Middle frontal gyrus (tissue), 1 donor: ENCODE results near the gene PLPP1.
"Not testable (repeated sequence)": the region's sequence is repeated elsewhere in the genome, so short reads cannot be mapped to it uniquely, and the experiment has no call there.

ENCODE experiments used
- DNase-seq: peaks from one replicate; pipeline ENCODE4 v3.0.0-alpha.2; 2015; ENCODE audit warnings: low spot score; ENCODE audit errors: extremely low spot score

Gene PLPP1

DNA sequence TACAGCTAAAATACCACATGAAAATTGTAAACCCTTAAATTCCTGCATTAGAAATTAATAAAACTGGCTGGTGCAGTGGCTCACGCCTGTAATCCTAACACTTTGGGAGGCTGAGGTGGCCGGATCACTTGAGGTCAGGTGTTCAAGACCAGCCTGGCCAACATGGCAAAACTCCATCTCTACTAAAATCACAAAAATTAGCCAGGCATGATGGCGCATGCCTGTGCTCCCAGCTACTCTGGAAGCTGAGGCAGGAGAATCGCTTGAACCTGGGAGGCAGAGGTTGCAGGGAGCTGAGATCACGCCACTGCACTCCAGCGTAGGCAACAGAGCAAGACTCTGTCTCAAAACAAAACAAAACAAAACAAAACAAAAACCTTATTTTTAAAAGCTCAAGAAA, 29.1 kb downstream of the PLPP1 start:
- not testable (repeated sequence) for DNase-seq

GRCh38 chr5:55503917-55504316, 30.8 kb downstream of the PLPP1 start:
- DNase-seq, result not testable (repeated sequence)

DNA sequence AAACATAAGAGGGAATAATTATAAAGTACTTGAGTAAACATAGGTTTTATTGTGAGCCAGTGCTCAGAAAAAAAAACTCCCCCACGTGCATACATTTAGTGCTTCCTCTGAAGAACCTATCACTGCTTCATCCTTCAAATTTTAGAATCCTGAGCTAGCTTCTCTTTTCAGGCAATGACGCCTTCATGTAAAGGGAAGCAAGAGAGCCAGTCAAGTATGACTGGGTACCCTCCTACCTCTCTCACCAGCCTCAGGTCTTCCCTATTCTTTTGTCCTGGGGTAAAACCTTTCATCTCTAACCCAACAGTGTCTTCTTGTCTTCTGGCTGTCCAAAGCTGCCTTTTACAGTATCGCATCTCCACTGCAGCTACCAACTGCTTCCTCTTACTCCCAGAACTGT, 32.0 kb downstream of the PLPP1 start:
- DNase-seq, result no peak

DNA sequence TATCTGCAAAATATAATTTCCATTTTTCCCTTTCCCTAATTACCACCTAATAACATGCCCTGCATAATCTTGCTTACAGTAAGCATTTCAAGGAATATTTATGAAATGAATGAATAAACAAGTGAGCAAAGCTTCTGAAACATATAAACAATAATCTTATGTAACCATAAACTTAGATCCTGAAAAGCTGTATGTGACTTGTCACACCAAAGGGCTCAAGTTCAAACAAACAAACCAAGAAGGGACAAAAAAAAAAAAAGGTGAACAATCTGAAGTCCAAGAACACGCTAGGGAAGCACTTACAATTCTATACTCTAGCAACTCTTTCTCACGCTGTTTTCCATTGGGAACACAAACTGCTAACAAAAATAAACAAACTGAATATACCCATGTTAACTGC, 36.3 kb downstream of the PLPP1 start:
- no peak for DNase-seq

DNA sequence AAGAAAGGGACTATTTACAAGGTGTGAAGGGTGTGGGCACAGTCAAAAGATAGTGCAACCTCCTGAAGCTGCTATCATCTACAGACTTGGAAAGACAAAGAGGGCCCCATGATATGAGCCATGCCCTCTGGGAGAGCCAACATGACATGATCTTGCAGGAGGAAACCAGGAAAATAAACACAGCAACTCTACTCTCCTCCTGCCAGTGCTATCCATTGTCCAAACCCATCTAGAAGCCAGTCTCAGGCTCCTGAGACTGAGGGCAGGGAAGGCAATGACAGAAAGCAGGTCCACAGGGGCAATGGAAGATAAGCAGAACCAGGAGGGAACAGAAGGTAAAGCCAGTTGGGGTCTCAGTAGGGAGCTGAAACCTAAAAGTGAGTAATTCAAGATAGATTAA, 37.1 kb downstream of the PLPP1 start:
- no peak for DNase-seq

GRCh38 chr5:55495216-55495615, 39.5 kb downstream of the PLPP1 start:
- DNase-seq, result peak; percentile 29

- no peak for DNase-seq
Observed at GRCh38 chr5:55492449-55492848, 42.3 kb downstream of the PLPP1 start.

DNA sequence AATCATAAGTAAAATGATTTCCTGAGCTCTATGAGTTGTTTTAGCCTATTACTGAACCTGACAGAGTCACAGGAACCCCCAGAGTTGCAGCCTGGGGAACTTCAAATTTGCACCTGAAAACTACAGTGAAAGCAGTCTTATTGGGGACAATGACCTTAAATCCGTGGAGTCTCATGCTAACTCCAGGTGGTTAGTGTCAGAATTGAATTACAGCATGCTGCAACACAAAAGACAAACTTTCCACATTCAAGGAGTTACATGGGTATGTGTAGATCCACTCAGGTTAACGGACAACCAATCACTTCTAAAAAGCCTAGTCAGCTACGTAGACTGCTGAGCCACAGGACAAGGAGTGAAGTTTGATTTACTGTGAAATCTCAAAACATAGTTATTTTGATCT, 49.7 kb downstream of the PLPP1 start:
- no peak for DNase-seq

GRCh38 chr5:55484531-55484930, 50.2 kb downstream of the PLPP1 start:
- DNase-seq, result no peak

GRCh38 chr5:55483885-55484284, 50.9 kb downstream of the PLPP1 start:
- no peak for DNase-seq

DNA sequence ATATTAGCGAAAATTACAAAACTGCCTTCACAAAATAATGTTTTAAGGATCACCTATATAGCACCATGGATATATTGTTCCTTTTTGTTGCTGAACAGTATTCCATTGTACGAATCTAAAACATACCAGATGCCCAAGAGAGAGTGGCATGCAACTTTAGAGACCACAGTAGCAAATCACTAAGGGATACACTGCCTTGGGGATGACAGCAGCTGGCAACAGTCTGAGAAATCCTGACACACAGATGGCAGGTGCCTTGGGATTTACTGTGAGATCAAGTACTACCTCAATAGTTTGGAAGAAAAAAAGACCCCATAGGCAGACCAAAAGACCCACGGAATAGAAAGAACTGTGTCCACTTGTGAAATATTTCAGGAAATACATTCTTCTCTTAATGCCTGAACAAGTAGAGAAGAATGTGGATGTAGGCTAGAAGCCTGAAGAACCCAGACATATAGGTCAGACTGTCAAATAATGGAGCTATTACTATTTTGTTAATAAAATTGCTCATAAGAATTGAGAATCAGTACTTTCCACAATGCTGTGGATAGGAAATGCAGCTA, 53.4 kb downstream of the PLPP1 start:
- no peak for DNase-seq

GRCh38 chr5:55480781-55481180, 54.0 kb downstream of the PLPP1 start:
- no peak for DNase-seq

DNA sequence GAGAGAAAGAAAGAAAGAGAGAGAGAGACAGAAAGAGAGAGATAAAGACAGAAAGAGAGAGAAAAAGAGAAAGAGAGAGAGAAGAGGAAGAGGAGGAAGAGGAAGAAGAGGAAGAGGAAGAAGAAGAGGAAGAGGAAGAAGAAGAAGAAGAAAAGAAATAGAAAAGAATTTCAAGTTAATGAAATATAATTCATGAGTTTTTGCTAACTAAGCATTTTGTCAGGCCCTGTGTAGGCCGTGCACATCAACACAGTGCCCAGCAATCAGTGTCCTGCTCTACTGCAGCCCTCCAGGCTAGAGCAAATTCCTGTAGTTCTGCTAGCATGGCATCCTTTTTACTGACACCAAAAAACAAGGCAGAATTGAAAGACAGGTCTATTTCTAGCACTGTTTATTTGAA, 62.1 kb downstream of the PLPP1 start:
- DNase-seq, result no peak

GRCh38 chr5:55471468-55471867, 63.3 kb downstream of the PLPP1 start:
- no peak for DNase-seq

DNA sequence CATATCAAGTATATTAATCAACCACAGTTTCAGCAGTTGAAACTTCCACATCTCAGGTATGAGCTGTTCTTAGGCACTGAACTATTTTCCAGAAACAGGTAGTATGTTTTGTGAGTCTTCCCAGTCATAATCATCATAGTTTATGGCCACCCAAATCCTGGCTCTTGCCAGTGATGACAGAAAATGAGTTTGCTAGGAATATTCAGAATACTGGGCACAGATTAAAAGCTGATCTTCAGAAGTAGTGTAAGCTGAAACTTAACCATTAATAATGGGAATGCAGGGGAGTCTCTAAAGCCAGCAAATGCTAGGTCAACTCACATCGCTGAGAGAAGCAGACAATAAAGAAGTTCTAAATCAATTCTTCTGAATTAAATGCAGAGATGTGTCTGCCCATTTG, 64.5 kb downstream of the PLPP1 start:
- no peak for DNase-seq

- no peak for DNase-seq
Observed at GRCh38 chr5:55469839-55470238, 64.9 kb downstream of the PLPP1 start.

- no peak for DNase-seq
Observed at GRCh38 chr5:55467862-55468551, 66.8 kb downstream of the PLPP1 start.

DNA sequence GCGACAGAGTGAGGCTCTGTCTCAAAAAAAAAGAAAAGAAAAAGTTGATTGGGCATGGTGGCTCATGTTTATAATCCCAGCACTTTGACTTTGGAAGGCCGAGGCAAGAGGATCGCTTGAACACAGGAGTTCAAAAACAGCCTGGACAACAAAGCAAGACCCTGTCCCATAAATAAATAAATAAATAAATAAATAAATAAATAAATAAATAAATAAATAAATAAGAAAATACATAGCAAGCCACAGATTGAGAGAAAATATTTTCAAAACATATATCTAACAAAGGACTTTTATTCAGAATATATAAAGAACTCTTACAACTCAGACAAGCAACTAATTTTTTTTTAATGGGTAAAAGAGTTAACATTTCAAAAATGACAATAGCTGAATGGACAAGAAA, 71.2 kb downstream of the PLPP1 start:
- DNase-seq, result no peak

- no peak for DNase-seq
Observed at GRCh38 chr5:55459572-55459971, 75.2 kb downstream of the PLPP1 start.

DNA sequence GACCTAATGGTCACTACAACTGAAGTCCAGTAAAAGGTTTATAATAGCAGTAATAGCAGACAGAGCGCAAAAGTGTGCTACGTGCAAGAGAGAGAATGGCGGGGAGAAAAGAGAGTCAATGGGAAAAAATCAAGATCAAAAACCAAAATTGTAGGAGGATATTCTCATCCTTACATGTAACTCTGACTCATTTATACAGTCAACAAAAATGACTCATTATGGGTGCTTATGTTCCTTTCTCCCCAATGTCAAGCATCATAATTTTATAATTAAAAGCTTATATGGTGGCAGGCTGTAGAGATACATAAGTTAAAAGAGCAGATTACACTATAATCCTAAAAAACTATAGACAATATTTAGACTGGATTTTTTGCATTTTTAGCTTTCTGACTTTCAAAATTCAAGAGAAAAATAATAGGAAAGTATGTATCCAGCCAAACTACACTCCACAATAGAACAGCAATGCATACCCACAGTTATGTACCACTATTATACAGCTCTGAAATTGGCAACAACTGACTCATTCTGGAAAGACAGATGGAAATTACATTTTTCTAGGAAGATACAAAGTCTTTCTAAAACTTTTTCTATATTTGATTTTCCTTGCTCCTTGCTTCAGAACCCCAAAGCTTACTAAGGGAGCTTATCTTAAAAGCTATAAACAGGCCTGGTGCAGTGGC, 78.4 kb downstream of the PLPP1 start:
- no peak for DNase-seq

GRCh38 chr5:55454282-55454681, 80.5 kb downstream of the PLPP1 start:
- no peak for DNase-seq

- DNase-seq, result no peak
Observed at GRCh38 chr5:55453211-55453610, 81.6 kb downstream of the PLPP1 start.

GRCh38 chr5:55451976-55452375, 82.8 kb downstream of the PLPP1 start:
- no peak for DNase-seq
